Stimulated activated CD4-positive, alpha-beta T cell treated with anti-CD3 and anti-CD28 coated beads, Interleukin-12 subunit alpha, Interleukin-12 subunit beta, amount 100 ng/mL, for 48 hours (primary cell): ENCODE results near the gene NUP85.
"Not testable (repeated sequence)": the region's sequence is repeated elsewhere in the genome, so short reads cannot be mapped to it uniquely, and the experiment has no call there.

ENCODE experiments used
- DNase-seq, 3 donors: peaks; one replicate each; pipeline ENCODE4 v3.0.0-alpha.2; 2020; ENCODE audit warnings: low read depth in 2 of 3, low spot score in 1 of 3

The NUP85 gene

DNA sequence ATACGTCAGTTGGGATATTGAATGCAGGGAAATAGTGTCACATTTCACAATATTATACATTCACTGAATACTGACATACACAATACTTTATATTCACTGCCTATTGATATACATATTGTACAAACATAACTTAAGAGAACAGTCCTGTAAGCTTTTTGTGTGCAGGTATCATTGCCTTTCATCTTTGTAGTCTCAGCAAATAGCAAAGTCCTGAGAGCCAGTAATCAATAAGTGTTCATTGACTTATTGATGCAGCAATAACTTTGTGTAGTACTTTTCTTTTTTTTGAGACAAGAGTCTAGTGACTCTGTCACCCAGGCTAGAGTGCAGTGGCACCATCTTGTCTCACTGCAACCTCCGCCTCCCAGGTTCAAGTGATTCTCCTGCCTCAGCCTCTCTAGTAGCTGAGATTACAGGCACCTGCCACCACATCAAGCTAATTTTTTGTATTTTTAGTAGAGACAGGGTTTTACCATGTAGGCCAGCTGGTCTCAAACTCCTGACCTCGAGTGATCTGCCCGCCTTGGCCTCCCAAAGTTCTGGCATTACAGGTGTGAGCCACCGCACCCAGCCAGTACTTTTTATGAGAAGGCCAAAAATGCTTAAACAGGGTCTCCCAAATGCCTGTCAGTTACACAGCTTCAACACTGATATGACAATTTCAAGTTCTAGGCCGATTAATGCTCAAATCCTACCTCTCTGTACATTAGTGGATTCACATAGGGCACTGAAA is 5.4 kb upstream of the NUP85 start:
- no peak for DNase-seq

DNA sequence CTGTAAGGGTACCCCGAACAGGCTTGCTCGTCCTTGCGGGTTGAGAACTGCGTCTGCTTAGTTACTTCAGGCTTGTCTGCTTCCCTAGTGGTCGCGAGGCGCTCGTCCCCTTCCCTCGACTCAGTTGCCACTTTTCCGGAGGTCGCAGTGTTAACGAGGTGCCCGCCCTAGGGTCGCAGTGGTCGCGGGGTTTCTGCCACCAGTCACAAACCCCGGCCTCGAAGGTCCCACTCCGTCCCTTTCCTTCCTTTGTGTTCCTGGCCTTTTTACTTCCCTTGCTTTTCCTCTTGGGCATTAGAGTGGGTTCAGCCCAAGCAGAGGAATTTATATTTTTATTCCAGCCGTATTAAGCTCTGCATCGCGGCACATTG is 299 bp downstream of the NUP85 start:
- DNase-seq: no peak

DNA sequence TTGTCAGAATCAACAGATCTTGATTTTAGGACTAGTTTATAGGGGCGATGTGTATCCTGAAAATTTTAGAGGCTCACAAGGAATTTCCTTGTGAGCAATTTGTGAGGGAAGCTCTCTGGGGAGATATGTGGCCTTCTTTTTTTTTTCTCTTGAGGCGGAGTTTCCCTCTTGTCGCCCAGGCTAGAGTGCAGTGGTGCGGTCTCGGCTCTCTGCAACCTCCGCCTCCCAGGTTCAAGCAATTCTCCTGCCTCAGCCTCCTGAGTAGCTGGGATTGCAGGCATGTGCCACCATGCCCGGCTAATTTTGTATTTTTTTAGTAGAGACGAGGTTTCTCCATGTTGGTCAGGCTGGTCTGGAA is 1.6 kb downstream of the NUP85 start:
- not testable (repeated sequence) for DNase-seq

DNA sequence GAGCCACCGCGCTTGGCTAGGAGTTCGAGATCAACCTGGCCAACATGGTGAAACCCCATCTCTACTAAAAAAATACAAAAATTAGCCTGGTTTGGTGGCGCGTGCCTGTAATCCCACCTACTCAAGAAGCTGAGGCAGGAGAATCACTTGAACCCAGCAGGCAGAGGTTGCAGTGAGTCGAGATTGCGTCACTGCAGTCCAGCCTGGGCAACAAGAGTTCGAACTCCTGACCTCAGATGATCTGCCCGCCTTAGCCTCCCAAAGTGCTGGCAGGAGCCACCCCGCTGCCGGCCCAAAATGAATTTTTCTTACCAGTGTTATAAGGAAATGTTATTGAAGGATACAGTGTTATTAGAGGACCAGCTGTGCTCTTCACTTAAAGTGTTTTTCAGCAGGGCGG is 2.3 kb downstream of the NUP85 start:
- DNase-seq: no peak

DNA sequence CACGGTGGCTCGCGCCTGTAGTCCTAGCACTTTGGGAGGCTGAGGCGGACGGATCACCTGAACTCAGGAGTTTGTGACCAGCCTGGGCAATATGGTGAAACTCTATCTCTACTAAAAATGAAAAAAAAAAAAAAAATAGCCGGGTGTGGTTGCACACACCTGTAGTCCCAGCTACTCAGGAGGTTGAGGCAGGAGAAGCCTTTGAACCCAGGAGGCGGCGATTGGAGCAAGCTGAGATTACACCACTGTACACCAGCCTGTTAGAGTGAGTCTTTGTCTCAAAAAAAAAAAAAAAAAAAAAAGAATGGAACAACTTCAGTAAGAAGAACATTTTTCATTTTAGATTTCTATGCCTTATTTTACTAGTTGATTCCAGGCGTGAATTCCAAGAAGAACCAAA is 2.7 kb downstream of the NUP85 start:
- no peak for DNase-seq

DNA sequence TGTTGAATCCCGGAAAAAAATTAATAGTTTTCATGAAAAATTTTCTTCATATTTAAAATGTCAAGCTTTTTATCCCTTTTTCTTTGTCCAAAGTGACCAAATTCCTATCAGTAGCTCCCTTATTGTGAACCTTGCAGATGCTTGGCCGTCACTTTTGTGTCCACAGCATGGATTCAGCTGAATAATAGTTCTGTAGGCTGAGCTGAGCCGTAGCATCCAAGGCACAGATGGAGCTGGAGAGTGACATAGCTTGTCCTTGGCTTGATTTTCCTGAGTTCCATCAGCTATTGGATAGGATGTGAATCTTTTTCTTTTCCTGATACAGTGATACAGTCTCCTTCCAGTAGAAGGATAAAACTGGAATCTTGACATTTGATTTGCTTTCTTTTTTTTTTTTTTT is 3.6 kb downstream of the NUP85 start:
- DNase-seq: no peak

DNA sequence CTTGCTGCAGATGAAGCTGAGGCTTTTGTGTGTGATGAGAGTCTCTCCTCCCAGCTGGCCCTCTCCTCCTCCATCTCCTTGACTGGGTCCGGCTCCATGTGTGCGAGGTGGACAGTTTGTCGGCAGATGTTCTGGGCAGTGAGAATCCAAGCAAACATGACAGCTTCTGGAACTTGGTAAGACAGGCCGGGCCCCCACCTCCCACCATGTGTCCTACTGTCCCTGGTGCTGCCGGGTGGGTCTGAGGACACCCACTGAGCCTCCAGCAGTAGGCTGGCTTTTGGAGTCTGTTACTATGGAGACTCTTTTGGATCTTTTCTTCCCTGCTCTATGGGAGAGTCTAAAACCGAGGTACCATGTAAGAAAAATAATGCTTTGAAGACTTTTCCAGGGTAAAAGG is 12.7 kb downstream of the NUP85 start:
- DNase-seq: no peak

DNA sequence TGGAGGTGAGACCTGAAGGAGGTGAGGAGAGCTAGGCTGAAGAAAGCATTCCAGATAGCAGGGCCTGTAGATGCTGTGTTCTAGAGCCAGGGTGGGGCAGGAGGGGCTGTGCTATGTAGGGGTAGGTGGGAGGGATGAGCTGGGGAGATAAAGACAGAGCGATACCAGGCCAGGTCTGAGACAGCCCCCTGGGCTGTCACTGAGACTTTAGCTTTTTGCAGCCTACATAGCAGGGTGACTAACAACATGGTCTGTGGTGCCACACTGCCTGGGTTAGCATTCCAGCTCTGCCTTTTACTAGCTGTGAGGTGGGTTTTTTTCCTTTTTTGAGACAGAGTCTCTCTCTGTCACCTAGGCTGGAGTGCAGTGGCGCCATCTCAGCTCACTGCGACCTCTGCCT is 14.3 kb downstream of the NUP85 start:
- no peak for DNase-seq

DNA sequence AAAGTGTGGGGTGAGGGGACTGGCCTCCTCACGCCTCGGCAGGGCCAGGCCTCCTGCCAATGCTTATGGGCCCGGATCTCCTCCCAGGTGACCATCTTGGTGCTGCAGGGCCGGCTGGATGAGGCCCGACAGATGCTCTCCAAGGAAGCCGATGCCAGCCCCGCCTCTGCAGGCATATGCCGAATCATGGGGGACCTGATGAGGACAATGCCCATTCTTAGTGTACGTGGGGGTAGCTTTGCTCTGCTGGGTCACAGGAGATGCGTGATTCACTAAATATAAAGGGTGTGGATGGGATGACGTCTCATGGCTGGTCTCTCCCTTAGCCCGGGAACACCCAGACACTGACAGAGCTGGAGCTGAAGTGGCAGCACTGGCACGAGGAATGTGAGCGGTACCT is 19.5 kb downstream of the NUP85 start:
- no peak for DNase-seq

DNA sequence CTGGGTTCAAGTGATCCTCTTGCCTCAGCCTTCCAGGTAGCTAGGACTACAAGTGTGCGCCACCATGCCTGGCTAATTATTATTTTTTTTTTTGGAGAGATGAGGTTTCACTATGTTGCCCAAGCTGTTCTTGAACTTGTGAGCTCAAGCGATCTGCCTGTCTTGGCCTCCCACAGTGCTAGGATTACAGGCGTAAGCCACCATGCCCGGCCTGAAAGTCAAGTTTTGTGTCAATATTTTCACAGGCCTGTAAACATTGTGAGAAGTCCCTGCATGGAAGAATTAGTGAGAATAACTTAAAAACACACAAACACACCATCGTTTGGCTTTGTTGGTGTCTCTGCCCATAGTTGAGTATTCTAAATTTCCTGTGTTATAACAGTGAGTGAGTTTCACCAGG is 22.2 kb downstream of the NUP85 start:
- no peak for DNase-seq

DNA sequence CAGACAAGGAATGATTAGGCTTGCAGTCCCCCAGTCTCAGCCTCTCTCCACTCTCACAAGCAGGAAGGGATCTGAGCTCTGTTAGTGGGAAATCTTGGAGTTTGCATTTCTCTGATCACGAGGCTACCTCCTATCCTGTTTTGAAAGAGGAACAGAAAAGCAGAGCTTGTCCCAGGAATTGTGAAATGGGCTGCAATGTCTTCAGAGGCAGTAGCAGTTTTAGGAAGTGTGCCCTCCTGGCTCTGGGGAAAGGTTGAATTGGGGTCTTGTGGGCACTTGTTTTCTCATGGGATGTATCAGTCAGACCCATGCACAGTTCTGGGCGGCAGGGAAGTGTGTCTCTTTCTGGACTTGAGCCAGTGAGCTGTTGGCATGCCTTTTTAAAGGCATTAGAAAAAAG is 22.8 kb downstream of the NUP85 start:
- DNase-seq: no peak

DNA sequence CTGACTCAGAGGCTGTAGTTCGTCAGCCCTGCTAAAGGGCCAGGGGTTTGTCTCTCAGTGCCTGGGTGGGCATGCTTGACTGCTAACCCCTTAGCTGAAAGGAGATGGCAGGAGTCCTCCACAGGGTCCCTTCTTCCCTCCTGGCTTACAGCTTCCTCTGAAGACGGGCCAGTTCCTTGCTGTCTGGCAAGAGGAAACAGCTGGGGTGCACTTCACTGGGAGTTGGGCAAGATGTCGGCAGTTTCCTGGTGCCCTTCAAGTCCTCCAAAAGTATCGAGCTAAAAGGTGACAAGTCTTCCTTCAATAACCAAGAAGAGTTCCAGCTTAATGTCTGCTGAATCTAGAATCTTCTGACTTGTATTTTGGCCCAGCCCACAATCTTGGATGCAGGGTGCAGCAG is 23.4 kb downstream of the NUP85 start:
- DNase-seq: no peak

DNA sequence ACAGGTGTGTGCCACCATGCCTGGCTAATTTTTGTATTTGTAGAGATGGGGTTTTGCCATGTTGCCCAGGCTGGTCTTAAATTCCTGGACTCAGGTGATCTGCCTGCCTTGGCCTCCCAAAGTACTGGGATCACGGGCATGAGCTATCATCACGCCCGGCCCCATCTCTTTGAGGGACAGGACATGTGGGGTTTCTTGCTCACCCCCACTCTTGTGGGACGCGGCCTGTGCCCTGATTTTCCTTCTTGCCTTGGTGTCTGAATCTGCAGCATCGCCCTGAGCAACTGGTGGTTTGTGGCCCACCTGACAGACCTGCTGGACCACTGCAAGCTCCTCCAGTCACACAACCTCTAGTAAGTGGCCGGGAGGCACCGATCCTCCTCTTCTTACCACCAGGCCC is 25.6 kb downstream of the NUP85 start:
- no peak for DNase-seq

DNA sequence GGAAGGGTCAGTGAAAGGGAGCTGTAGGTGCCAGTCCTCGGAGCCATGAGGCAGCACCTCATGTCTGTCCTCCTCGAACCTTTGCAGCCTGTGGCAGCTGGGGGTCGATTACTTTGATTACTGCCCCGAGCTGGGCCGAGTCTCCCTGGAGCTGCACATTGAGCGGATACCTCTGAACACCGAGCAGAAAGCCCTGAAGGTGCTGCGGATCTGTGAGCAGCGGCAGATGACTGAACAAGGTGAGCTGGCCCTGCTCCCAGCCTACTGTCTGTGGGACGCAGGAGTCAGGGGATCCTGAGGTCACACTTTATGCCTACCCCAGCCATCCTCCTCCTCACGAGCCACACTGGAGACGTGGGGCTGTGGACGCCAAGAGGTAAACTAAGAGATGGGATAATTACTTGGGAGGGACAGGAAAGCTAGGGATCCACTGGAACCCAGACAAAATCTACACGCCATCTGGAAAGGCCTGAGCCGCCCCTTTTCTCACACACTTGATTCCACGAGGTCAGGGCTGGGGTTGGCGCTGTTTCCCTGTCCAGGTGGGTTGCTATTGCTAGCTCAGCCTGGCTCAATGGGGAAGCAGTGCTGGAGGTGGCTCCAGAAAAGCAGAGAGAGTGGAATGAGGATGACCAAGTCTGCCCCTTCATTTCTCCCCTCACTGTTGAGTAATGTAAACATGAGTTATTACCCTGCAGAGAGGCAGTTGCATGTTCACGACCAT is 26.4 kb downstream of the NUP85 start:
- no peak for DNase-seq

DNA sequence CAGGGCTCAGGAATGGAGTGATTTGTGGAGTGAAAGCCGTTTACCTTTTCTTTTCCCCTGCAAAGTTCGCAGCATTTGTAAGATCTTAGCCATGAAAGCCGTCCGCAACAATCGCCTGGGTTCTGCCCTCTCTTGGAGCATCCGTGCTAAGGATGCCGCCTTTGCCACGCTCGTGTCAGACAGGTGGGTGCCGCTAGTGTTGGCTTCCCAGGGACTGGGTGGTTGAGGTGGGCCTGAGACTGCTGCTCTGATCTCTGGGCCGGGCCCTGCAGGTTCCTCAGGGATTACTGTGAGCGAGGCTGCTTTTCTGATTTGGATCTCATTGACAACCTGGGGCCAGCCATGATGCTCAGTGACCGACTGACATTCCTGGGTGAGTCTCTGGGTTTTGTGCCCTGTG is 27.3 kb downstream of the NUP85 start:
- DNase-seq: no peak

DNA sequence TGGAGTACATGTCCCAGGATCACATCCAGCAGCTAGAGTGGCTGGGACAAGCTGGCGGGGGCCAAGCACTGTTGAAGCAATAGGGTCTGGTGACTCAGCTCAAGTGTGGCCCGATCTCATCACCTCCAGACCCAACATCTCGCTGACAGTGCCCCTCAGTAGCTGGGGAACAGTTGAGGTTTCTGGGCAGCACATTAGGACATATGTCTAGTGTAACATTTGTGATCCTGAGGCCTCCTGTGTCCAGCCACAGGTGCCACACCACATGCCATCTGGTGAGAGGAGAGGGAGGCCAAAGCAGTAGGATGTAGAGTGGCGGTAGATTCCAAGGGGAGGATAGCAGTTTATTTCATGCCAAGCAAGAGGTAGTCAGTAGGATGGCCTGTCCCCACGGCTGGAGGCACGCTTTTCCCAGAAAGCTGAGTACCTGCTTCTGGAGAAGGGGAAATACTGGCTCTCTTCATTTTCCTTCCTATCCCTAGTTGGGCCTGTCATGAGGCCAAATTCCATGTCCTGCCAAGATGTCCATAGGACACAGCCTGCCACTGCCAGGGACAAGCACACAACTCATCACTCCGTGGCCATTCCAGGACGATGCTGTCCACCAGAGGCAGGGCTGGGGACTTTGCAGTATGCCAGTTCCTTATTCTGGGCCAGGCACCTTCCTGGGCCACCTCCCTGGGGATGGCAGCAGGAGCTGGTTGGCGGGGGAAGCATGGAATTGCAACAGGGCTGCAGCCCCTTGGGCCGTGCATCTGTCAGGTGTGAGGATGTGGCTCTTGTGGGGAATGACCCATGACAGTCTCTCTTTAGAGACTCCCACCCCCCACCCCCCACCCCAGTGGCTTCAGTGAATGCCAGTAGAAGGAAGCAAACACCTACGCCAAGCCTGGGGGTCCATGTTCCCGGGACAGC is 31.9 kb downstream of the NUP85 start:
- no peak for DNase-seq

DNA sequence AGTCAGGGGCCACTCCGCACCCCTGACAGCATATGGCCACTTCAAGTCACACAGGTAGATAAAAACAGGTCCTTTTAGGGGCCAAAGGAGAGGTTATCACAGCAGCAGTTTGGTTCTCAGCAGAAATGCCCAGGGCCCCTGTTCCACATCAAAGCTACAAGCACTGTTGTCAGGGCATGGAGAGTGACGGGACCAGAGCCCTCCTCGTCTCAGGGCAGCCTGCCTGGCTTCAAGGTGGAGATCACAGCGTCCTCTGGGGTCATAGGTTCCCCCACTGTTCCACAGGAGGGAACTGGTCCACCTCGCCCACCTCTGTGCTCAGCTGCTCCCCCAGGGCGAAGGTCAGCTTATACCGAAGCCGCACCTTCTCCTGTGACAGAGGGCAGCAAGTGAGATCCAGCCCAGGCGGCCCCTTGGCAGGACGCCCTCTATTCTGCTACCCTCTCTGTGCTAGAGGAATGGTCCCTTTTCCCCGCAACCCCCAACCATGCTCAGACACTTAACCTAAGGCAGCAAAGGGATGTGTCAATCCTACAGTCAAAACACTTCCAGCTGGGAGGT is 32.6 kb downstream of the NUP85 start:
- no peak for DNase-seq

DNA sequence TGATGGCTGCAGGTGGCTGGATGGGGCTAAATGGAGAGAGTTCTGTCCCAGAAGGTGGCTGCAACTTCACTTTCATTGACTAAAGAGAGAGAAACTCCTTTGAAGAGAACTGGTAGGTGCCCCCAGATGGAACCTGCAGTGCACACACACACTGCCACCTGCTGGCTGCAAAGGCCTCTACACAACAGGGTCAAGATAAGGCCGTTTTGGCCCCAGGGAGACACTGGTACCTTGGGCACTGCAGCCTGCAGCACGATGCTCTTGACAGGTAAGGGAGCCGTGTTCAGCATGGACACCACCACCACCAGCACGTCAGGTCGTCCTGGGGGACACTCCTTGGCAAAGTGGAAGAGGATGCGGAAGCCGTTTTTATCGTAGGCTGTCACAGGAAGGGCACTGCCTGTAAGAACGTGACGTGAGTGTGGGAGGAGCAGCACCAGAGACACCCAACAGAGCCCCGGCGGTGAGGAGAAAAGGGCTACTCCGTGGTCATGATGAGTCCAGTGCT is 33.3 kb downstream of the NUP85 start:
- DNase-seq: peak in 2 of 3 donors; percentile 41 to 43

DNA sequence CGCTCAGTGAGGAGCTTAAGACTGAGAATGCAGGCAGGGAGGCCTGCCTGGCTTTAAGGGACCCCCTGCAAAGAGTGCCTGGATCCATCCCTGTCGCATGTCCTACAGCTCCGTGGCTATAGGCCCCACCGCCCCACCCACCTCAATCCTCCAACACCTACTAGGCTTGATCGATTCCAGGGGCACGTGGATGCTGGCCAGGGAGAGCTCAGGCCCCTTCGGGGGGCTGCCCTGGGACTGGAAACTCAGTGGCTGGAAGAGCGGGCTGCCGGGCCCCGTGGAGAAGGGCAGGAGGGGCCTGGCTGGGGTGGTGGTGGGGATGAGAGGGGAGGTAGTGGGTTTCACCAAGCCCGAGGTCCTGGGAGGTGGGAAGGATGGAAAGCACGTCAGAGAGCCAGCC is 33.7 kb downstream of the NUP85 start:
- DNase-seq: no peak

DNA sequence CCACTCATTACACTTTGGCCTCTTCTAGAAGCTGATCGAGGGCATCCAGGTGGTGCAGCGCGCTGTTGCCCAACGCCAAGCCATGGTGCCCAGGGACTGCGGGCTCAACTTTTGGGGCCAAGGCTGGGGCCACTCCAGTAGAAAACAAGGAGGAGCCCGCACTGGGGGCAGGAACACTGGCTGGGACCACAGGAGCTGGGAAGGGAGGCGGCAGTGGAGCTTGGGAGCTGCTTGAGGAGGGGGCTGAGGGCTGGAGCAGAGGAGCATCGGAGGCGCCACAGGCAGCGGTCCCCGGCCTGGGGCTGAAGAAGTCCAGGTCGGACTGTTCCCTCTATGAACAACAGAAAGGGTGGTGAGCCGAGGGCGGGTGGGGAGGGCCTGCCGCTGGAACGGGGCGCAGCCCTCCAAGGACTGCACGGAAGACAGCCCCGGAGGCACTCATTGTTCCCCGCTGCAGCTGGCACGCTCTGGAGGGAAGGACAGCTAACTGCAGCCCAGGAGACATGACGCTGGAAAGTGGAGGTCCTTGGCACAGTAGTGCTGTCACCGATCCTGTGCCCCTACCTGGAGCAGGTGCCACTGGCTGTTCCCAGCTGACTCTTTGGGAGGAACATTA is 34.4 kb downstream of the NUP85 start:
- no peak for DNase-seq
